Glomerular endothelial cell (primary cell): ENCODE measurements around the gene MARCO. TPM values are rescaled to one million over a fixed set of nuclear protein-coding genes. Genes with fewer than 3 reads are reported as not detected.
"Not testable (repeated sequence)": the region's sequence is repeated elsewhere in the genome, so short reads cannot be mapped to it uniquely, and the experiment has no call there.

Source experiments
- DNase-seq: peaks from one replicate; pipeline ENCODE4 v3.0.0-alpha.2; 2011; ENCODE audit warnings: low read depth, low spot score; ENCODE audit errors: extremely low read depth
- total RNA-seq: library from RNA; depleted of rRNA; stranded (reverse); fragments of >200 nt; gene quantifications from 2 replicates; pipeline ENCODE4 v1.2.3, GENCODE V29; 2015

The MARCO gene
- total RNA-seq, 1 donor from 2014 or later: not detected

DNA sequence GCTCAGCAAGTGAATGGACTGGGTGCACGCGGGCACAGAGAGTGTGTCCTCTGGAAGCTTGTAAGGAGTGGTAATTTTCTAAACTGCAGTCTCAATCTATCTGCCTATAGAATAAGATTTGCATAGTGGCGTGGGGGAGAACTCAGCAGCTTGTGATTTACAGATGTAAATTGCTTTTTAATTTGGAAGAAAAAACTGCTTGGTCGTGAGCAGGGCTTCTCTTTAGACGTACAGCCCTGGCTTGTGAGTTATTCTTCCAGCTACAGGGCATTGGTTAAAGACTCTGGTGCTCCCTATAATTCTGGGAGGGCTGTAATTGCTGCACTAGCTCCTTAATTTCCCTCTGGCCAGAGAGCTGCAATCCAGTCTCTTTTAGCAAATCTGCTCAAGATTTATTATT lies 84.9 kb downstream of the MARCO start:
- no peak for DNase-seq

DNA sequence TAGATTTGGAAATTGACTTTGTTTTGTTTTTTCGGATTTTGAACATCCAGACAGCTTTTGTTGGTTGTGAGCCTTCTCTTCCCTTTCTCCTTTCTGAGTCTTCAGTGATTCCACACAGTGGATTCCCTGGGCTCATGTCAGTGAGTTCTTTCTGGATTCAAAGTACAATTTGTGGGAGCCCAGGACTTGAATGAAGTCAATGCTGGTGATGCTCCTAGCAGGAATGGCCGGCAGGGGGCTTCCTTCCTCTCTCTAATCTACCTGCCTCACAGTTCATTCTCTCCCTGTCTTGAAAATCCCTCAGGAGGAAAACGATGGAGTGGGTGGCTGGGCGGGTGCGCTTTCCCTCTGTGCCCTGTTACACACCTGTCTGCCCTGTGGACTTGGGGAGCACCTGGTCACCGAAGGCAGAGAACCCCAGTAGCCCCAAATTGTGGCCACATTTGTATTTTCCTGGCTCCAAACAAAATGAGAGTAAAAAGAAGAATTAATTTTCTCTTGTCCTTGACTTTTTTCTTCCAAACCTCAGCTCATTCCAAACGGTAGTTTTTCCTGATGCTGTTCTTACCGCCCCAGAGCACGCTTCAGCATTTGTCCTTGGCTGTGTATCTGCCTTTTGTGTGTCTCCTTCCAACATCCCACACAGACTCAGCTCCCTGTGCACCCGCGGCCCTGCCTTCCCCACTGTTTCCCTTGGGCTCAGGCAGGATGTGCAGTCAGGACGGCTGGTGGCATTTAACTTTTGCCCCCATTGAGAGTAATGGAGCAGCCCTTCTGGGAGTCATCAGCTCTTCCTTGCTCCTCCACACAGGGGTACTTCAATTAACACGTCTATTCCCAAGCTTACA lies 86.6 kb downstream of the MARCO start:
- no peak for DNase-seq

DNA sequence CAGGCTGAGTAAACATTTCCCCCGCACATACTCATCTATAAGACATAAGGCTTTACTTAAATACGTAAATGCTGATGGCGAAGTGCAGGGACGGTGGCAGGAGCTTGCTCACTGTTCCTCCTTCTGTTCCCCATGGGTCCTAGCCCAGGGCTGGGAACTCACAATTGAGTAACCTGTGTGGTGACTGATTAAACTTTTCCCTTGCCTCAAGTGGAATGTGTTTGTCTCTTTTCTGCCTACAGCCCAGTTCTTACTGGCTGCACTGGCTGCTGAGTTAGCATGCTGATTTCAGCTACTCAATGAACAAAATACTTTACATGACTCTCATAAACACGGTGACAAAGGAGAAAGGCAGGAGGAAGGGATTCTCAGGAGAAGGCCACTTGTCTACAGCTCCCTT lies 87.3 kb downstream of the MARCO start:
- no peak for DNase-seq

DNA sequence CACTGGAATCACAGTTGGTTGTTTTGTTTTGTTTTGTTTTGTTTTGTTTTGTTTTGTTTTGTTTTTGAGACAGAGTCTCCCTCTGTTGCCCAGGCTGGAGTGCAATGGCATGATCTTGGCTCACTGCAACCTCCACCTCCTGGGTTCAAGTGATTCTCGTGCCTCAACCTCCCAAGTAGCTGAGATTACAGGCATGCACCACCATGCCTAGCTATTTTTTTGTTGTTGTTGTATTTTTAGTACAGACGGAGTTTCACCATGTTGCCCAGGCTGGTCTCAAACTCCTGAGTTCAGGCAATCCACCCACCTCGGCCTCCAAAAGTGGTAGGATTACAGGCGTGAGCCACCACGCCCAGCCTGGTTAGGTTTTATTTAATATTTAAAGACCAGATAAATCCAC lies 95.9 kb downstream of the MARCO start:
- DNase-seq: not testable (repeated sequence)

DNA sequence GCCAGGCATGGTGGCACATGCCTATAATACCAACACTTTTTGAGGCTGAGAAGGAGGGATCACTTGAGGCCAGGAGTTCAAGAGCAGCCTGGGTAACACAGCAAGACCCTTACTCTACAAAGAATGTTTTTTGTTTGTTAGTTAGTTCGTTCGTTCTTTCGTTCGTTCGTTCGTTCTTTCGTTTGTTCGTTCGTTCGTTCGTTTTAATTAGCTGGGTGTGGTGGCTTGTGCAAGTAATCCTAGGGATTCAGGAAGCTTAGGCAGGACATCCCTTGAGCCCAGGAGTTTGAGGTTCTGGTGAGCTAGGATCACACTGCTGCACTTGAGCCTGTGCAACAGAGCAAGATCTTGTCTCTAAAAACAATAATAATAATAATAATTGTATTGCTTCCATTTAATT lies 98.7 kb downstream of the MARCO start:
- no peak for DNase-seq

Other genes starting within 250 kb of the MARCO start
- gene EN1, start 94.5 kb upstream of the MARCO start, total RNA-seq: not detected in 2 replicates
- not detected in 2 replicates for gene C1QL2, start 216.6 kb downstream of the MARCO start, total RNA-seq